ENCODE results near the gene ZMYND8.

DNA sequence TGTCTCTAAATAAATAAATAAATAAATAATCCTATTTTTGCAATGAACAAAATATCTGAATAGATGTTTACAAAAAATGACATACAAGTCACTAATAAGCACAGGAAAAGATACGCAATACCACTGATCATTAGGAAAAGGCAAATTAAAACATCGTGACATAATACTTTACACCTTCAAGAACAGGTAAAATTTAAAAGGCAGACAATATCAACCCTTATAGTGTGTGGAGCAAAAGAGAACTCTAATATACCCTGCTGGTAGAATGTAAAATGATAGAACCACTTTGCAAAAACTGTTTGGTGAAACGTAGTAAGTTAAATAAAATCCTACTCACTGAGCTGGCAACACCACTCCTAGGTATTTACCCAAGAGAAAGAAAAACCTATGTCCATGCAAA is 67.4 kb downstream of the ZMYND8 start:
- TF ChIP-seq ZNF24 (tag by site-specific recombination; IDR thresholded peaks at IDR 0.05), result no peak
- TF ChIP-seq, protein P1, sequence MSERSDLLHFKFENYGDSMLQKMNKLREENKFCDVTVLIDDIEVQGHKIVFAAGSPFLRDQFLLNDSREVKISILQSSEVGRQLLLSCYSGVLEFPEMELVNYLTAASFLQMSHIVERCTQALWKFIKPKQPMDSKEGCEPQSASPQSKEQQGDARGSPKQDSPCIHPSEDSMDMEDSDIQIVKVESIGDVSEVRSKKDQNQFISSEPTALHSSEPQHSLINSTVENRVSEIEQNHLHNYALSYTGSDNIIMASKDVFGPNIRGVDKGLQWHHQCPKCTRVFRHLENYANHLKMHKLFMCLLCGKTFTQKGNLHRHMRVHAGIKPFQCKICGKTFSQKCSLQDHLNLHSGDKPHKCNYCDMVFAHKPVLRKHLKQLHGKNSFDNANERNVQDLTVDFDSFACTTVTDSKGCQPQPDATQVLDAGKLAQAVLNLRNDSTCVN (tag by site-specific recombination; optimal IDR thresholded peaks at IDR 0.05), result no peak
- TF ChIP-seq ZNF549 (tag by site-specific recombination; IDR thresholded peaks at IDR 0.05), result no peak
- TF ChIP-seq IKZF3 (tag by site-specific recombination; IDR thresholded peaks at IDR 0.05), result no peak
- TF ChIP-seq, protein P2, sequence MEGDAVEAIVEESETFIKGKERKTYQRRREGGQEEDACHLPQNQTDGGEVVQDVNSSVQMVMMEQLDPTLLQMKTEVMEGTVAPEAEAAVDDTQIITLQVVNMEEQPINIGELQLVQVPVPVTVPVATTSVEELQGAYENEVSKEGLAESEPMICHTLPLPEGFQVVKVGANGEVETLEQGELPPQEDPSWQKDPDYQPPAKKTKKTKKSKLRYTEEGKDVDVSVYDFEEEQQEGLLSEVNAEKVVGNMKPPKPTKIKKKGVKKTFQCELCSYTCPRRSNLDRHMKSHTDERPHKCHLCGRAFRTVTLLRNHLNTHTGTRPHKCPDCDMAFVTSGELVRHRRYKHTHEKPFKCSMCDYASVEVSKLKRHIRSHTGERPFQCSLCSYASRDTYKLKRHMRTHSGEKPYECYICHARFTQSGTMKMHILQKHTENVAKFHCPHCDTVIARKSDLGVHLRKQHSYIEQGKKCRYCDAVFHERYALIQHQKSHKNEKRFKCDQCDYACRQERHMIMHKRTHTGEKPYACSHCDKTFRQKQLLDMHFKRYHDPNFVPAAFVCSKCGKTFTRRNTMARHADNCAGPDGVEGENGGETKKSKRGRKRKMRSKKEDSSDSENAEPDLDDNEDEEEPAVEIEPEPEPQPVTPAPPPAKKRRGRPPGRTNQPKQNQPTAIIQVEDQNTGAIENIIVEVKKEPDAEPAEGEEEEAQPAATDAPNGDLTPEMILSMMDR (tag by site-specific recombination; IDR thresholded peaks at IDR 0.05), result no peak
- no peak for TF ChIP-seq ZNF707 (tag by site-specific recombination; IDR thresholded peaks at IDR 0.05)
- no peak for TF ChIP-seq ZNF501 (tag by site-specific recombination; IDR thresholded peaks at IDR 0.05)
- TF ChIP-seq ZNF785 (tag by site-specific recombination; IDR thresholded peaks at IDR 0.05), result no peak
- no peak for TF ChIP-seq TRIM28 (IDR thresholded peaks at IDR 0.05; ENCODE audit: borderline replicate concordance, low read length)
- TF ChIP-seq, protein P3, sequence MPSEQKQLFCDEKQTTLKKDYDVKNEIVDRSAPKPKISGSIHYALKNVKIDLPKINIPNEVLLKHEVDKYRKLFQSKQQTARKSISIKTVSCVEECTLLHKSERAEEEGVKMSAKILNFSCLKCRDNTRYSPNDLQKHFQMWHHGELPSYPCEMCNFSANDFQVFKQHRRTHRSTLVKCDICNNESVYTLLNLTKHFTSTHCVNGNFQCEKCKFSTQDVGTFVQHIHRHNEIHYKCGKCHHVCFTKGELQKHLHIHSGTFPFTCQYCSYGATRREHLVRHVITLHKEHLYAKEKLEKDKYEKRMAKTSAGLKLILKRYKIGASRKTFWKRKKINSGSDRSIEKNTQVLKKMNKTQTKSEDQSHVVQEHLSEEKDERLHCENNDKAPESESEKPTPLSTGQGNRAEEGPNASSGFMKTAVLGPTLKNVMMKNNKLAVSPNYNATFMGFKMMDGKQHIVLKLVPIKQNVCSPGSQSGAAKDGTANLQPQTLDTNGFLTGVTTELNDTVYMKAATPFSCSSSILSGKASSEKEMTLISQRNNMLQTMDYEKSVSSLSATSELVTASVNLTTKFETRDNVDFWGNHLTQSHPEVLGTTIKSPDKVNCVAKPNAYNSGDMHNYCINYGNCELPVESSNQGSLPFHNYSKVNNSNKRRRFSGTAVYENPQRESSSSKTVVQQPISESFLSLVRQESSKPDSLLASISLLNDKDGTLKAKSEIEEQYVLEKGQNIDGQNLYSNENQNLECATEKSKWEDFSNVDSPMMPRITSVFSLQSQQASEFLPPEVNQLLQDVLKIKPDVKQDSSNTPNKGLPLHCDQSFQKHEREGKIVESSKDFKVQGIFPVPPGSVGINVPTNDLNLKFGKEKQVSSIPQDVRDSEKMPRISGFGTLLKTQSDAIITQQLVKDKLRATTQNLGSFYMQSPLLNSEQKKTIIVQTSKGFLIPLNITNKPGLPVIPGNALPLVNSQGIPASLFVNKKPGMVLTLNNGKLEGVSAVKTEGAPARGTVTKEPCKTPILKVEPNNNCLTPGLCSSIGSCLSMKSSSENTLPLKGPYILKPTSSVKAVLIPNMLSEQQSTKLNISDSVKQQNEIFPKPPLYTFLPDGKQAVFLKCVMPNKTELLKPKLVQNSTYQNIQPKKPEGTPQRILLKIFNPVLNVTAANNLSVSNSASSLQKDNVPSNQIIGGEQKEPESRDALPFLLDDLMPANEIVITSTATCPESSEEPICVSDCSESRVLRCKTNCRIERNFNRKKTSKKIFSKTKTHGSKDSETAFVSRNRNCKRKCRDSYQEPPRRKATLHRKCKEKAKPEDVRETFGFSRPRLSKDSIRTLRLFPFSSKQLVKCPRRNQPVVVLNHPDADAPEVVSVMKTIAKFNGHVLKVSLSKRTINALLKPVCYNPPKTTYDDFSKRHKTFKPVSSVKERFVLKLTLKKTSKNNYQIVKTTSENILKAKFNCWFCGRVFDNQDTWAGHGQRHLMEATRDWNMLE (tag by site-specific recombination; conservative IDR thresholded peaks at IDR 0.05; ENCODE audit: low read depth), result no peak
- TF ChIP-seq ZSCAN16 (tag by site-specific recombination; IDR thresholded peaks at IDR 0.05), result no peak
- TF ChIP-seq, protein P4, sequence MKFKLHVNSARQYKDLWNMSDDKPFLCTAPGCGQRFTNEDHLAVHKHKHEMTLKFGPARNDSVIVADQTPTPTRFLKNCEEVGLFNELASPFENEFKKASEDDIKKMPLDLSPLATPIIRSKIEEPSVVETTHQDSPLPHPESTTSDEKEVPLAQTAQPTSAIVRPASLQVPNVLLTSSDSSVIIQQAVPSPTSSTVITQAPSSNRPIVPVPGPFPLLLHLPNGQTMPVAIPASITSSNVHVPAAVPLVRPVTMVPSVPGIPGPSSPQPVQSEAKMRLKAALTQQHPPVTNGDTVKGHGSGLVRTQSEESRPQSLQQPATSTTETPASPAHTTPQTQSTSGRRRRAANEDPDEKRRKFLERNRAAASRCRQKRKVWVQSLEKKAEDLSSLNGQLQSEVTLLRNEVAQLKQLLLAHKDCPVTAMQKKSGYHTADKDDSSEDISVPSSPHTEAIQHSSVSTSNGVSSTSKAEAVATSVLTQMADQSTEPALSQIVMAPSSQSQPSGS (tag by site-specific recombination; IDR thresholded peaks at IDR 0.05; ENCODE audit: low read depth), result no peak
- TF ChIP-seq, protein P5, sequence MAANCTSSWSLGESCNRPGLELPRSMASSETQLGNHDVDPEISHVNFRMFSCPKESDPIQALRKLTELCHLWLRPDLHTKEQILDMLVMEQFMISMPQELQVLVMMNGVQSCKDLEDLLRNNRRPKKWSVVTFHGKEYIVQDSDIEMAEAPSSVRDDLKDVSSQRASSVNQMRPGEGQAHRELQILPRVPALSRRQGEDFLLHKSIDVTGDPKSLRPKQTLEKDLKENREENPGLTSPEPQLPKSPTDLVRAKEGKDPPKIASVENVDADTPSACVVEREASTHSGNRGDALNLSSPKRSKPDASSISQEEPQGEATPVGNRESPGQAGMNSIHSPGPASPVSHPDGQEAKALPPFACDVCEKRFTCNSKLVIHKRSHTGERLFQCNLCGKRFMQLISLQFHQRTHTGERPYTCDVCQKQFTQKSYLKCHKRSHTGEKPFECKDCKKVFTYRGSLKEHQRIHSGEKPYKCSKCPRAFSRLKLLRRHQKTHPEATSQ (tag by site-specific recombination; IDR thresholded peaks at IDR 0.05), result no peak

All from HEK293 (cell line).